Mesodermal cell (in vitro differentiated cells): ENCODE data around the gene QPCTL. TPM values are rescaled to one million over a fixed set of nuclear protein-coding genes. Genes with fewer than 3 reads are reported as not detected.
A peak's percentile ranks its signal among the peaks of the same experiment; 100 is the strongest.

Source experiments
- H3K27ac ChIP-seq: 2 replicates; pipeline ENCODE4 v1.7.0; 2013; ENCODE audit warnings: mild to moderate bottlenecking, low read depth, low read length, moderate library complexity; ENCODE audit not compliant: severe bottlenecking
- H3K36me3 ChIP-seq: 2 replicates; pipeline ENCODE4 v1.7.1; 2013; ENCODE audit warnings: mild to moderate bottlenecking, low read length, moderate library complexity; ENCODE audit not compliant: control insufficient read depth, insufficient read depth
- H3K4me1 ChIP-seq: one replicate; pipeline ENCODE4 v1.7.1; 2013; ENCODE audit warnings: mild to moderate bottlenecking, low read length; ENCODE audit not compliant: insufficient read depth, control insufficient read depth, poor library complexity, severe bottlenecking
- H3K4me3 ChIP-seq: 2 replicates; pipeline ENCODE4 v1.7.0; 2013; ENCODE audit warnings: low read length, control low read depth, mild to moderate bottlenecking; ENCODE audit not compliant: insufficient read depth, poor library complexity, severe bottlenecking; ENCODE audit errors: extremely low read depth
- H3K9me3 ChIP-seq: 2 replicates; pipeline ENCODE4 v1.7.1; 2013; ENCODE audit warnings: mild to moderate bottlenecking, low read length, moderate library complexity; ENCODE audit not compliant: control insufficient read depth
- WGBS, 2 experiments: methylation state at CpG; one replicate each; pipeline ENCODE4 v1.1.5; 2013; ENCODE audit warnings: missing lambda C conversion rate in 2 of 2; ENCODE audit not compliant: insufficient coverage in 2 of 2; 5-methylcytosine and 5-hydroxymethylcytosine counted together
- polyA plus RNA-seq, 2 experiments: library from polyadenylated mRNA; stranded (reverse); fragments of 50-300 nt; gene quantifications; one replicate each; pipeline ENCODE4 v1.2.3, GENCODE V29; 2013

Gene QPCTL
- polyA plus RNA-seq (2013, experiment 1 of 2): 21.8 TPM
- polyA plus RNA-seq (2013, experiment 2 of 2): 17.3 TPM

GRCh38 chr19:45692187-45693105 lies at the start of gene QPCTL:
QPCTL (plus strand) TSS chr19:45692666; CDS start chr19:45692704, 38 bp downstream.
- H3K4me1 ChIP-seq: peaks cover 5% of the 10 kb centered on the region
- 0 to 1% methylated on average over 64 to 66 of the region's 70 CpGs for whole genome bisulfite sequencing, 2 experiments
- H3K9me3 ChIP-seq: no peaks in the 10 kb centered on the region

DNA sequence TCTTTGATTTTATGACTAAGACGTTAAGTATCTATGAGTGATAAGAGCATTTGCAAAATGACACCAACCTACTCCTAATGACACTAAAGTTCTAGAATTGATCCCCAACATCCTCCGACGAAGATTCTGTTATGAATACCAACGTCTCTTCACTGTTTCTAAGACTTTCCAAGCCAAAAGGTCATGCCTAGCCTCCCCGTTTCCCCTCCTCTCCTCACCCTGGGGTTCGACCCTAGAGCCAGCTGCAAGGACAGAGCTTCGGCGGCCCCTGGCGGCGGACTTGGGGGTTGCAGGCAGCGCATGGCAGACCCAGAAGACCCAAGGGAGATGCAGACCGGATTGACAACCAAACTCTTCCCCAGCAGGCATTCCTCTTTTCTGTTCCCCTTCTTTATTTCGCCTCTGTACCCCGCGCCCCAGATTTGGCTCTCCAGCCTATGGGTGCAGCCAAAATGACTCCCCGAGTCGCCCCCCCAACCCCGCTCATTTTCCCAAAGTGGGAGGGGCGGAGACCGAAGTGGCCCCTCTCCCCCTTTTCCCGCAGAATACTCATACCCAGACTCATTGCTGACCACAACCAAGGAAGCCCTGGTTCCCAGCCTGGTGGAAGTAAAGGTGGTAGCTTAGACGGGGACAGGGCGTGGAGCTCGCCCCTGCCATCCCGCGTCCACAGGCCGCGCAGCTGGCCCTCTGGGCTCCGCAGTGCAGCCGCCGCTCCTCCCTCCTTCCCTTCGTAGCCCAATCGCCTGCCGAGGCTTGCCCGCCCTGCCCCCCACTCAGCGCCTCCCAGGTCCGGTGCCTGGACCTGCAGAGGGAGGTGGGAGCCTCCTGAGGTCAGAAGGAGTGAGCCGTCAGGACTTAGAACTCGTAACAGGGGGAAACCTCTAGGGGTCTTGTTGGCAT lies 49.2 kb upstream of the QPCTL start:
- 1 to 4% methylated on average over 22 of the region's 39 CpGs for WGBS, 2 experiments
- no peaks in the 10 kb centered on the region for H3K9me3 ChIP-seq
- H3K4me3 ChIP-seq: peak overlapping the region; percentile 59
- peaks cover 7% of the 10 kb centered on the region for H3K4me1 ChIP-seq
- H3K36me3 ChIP-seq: no peaks in the 10 kb centered on the region
- peak overlapping the region; percentile 57 for H3K27ac ChIP-seq

More at GRCh38 chr19:45692187-45693105, at the start of gene QPCTL:
- H3K4me3 ChIP-seq: peak within 1 kb of the TSS; percentile 93
- H3K27ac ChIP-seq: peak within 1 kb of the TSS; percentile 94
- peaks cover 58% of the 10 kb centered on the region for H3K36me3 ChIP-seq

DNA sequence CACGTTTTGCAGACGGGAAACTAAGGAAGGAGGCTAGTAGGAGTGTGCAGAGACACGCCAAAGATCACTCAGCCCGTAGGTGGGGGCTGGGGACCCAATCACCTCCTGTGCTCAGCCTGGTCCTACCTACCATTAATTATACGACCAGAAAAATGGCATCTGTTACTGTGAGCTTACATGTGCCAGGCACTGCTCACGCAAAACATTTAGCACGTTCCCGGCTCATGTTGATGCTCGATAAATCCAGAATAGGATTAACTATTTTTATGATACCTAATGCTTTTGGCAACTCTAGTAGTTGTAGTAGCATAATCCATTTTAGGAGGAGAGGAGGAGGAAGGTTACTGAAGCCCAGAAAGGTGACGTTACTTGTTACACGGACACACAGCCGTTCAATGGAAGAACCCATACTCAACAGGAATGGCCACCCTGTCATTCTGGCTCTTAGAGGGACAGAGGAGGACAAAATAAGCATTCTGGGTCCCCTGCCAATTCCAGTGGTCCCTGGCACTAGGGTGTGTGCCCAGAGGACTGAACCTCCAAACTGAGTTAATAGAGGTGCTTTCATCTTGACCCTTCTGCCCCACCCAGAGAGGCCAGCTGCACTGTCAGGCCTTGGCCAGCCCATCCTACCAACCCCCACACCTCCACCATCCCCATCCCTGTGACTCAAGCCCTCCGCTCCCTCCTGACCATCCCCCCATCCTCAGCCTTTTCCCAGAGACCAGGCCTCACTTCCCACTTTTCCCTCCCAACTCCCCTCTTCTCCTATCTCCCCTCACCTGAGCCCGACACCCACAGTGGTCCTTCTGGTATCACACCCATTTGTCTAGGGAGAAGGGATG lies 48.3 kb upstream of the QPCTL start:
- H3K9me3 ChIP-seq: no peaks in the 10 kb centered on the region
- H3K27ac ChIP-seq: no peak overlapping the region
- peak overlapping the region; percentile 59 for H3K4me3 ChIP-seq
- H3K36me3 ChIP-seq: no peaks in the 10 kb centered on the region
- peaks cover 6% of the 10 kb centered on the region for H3K4me1 ChIP-seq
- 46 to 52% methylated on average over 6 to 8 of the region's 14 CpGs for WGBS, 2 experiments

DNA sequence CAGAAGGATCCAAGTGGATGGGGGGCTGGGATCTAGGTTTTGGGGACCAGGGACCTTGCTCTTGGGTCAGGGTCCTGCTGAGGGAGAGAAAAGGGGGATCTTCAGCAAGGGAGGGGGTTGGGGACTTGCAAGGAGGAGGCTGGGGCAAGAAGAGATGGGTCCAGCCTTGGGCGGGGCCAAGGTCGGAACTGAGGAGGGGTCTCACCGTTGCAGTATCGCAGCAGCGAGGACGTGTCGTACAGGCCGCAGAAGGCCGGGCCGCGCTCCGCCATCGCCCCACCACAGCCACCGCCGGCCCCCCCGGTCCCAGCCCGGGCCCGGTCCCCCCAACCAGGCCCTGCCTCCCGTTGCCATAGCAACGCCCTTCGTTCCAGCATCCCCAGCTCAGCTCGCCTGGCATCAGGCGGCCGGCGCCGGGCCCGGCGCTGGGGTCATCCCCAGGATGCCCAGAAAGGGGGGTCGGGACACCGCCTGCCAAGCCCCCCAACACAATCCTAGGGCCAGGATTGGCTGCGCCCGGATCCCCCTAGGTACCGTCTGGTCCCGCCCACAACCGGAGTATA lies 47.3 kb upstream of the QPCTL start:
- Histone ChIP-seq H3K4me1 (peaks cover 6% of the 10 kb centered on the region), H3K27ac (no peak overlapping the region), H3K4me3 (no peak overlapping the region), H3K9me3 (no peaks in the 10 kb centered on the region), H3K36me3 (no peaks in the 10 kb centered on the region)
- WGBS, 2 experiments: 85 to 92% methylated on average over 33 to 35 of the region's 35 CpGs

- Histone ChIP-seq H3K4me3 (no peak overlapping the region), H3K9me3 (no peaks in the 10 kb centered on the region), H3K27ac (no peak overlapping the region), H3K4me1 (peaks cover 6% of the 10 kb centered on the region), H3K36me3 (no peaks in the 10 kb centered on the region)
- WGBS, 2 experiments: 48 to 66% methylated on average over 15 to 20 of the region's 27 CpGs
Observed at GRCh38 chr19:45645631-45646344, 46.7 kb upstream of the QPCTL start.

- WGBS, 2 experiments: 78 to 89% methylated on average over 4 to 7 of the region's 9 CpGs
- H3K27ac ChIP-seq: no peak overlapping the region
- H3K4me1 ChIP-seq: peaks cover 6% of the 10 kb centered on the region
- no peaks in the 10 kb centered on the region for H3K9me3 ChIP-seq
- H3K36me3 ChIP-seq: no peaks in the 10 kb centered on the region
- no peak overlapping the region for H3K4me3 ChIP-seq
Observed at GRCh38 chr19:45646345-45646698, 46.1 kb upstream of the QPCTL start.

DNA sequence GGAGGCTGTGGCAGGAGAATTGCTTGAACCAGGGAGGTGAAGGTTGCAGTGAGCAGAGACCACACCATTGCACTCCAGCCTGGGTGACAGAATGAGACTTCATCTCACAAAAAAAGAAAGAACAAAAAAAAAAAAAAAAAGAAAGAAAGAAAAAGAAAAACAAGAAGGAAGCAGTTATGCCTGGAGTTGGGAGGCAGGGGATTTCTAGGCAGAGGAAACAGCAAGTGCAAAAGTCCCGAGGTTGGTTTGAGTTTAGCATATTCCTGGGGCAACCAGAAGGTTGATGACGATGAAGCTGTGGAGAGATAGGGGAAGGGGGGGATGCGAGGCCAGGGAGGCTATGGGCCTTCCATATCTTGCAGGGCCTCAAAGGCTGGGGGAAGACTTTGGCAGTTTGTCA lies 41.7 kb upstream of the QPCTL start:
- peaks cover 5% of the 10 kb centered on the region for H3K4me1 ChIP-seq
- 70 to 90% methylated on average over 1 to 2 of the region's 3 CpGs for WGBS, 2 experiments
- no peaks in the 10 kb centered on the region for H3K9me3 ChIP-seq
- H3K4me3 ChIP-seq: no peak overlapping the region
- H3K36me3 ChIP-seq: no peaks in the 10 kb centered on the region
- H3K27ac ChIP-seq: no peak overlapping the region

DNA sequence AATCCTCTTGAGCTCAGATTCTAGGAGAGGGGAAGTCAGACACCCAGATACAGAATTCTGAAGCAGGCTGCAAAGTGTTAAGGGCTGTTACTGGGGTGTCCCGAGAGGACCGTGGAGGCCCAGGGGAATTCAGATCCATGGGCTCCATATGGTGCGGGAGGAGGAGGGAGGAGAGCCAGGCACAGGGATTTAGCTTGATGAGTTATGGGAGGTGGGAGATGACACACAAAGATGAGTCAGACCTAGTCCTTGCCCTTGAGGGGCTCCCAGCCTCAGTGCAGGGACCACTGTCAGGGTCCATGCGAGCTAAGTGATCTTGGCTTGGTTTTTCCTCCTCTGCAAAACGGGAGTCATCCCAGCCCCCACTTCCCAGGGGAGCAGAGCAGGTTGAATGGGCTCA lies 38.8 kb upstream of the QPCTL start:
- 61 to 75% methylated on average over 2 to 4 of the region's 5 CpGs for WGBS, 2 experiments
- Histone ChIP-seq H3K36me3 (no peaks in the 10 kb centered on the region), H3K4me3 (no peak overlapping the region), H3K27ac (no peak overlapping the region), H3K9me3 (no peaks in the 10 kb centered on the region), H3K4me1 (peaks cover 11% of the 10 kb centered on the region)

- Histone ChIP-seq H3K27ac (no peak overlapping the region), H3K4me3 (no peak overlapping the region)
- 76% methylated on average over 3 of the region's 3 CpGs; no CpG with 5 or more reads in 1 of the 2 experiments for WGBS, 2 experiments
Observed at GRCh38 chr19:45655073-45655472, 37.4 kb upstream of the QPCTL start.

More at GRCh38 chr19:45655073-45655472, 37.4 kb upstream of the QPCTL start:
- Histone ChIP-seq H3K9me3 (no peaks in the 10 kb centered on the region), H3K4me1 (peaks cover 11% of the 10 kb centered on the region), H3K36me3 (no peaks in the 10 kb centered on the region)
